HepG2 (cell line): ENCODE results near the gene TTLL13.
A peak's percentile ranks its signal among the peaks of the same experiment; 100 is the strongest.
"Not testable (repeated sequence)": the region's sequence is repeated elsewhere in the genome, so short reads cannot be mapped to it uniquely, and the experiment has no call there.

Source experiments
- AFF4 ChIP-seq: sonication (generic); formaldehyde crosslinking; IDR thresholded peaks from 2 replicates; pipeline ENCODE4 v1.4.0; 2020; ENCODE audit warnings: missing genetic modification reagents
- FOXM1 ChIP-seq: sonication (generic); formaldehyde crosslinking; IDR thresholded peaks from 2 replicates; pipeline ENCODE4 v1.5.0; 2020; ENCODE audit warnings: missing genetic modification reagents
- KDM5B ChIP-seq: sonication (generic); formaldehyde crosslinking; IDR thresholded peaks from 2 replicates; pipeline ENCODE4 v1.4.0; 2020; ENCODE audit warnings: missing genetic modification reagents, mild to moderate bottlenecking, borderline replicate concordance
- MYC ChIP-seq: sonication (generic); formaldehyde crosslinking; IDR thresholded peaks from 2 replicates; pipeline ENCODE4 v1.9.0; 2021; ENCODE audit warnings: missing genetic modification reagents, borderline replicate concordance
- RXRA ChIP-seq: sonication (generic); formaldehyde crosslinking; IDR thresholded peaks from 2 replicates; pipeline ENCODE4 v1.5.1; 2020; ENCODE audit warnings: missing genetic modification reagents
- ZBTB49 ChIP-seq: sonication (generic); formaldehyde crosslinking; IDR thresholded peaks from 2 replicates; pipeline ENCODE4 v1.4.0; 2020; ENCODE audit warnings: missing genetic modification reagents, borderline replicate concordance
- ZNF776 ChIP-seq: sonication (generic); formaldehyde crosslinking; IDR thresholded peaks from 2 replicates; pipeline ENCODE4 v1.4.0; 2020; ENCODE audit warnings: mild to moderate bottlenecking, missing genetic modification reagents
- ZNF883 ChIP-seq: sonication (generic); formaldehyde crosslinking; IDR thresholded peaks from 2 replicates; pipeline ENCODE4 v1.5.1; 2020; ENCODE audit warnings: mild to moderate bottlenecking, missing genetic modification reagents; ENCODE audit errors: not compliant biosample characterization

- not testable (repeated sequence) for TF ChIP-seq ZNF883, ZNF776, ZBTB49, AFF4, FOXM1 (CRISPR knock-in tag)
- peak; percentile 44; the same call in 1 of the 2 replicates for TF ChIP-seq MYC (CRISPR knock-in tag)
- 0 out of 2 replicates have a peak, but pooled peaks have one; percentile 36 for TF ChIP-seq RXRA
- TF ChIP-seq KDM5B (CRISPR knock-in tag) = peak; percentile 47; the same call in 1 of the 2 replicates
Measured at GRCh38 chr15:90293040-90293810, 43.9 kb downstream of the TTLL13 start.
